HepG2 (cell line): ENCODE data around the gene NRAP. TPM values are rescaled to one million over a fixed set of nuclear protein-coding genes. Genes with fewer than 3 reads are reported as not detected.

Source experiments
- ATAC-seq: fragments of 200-7000 bp; cut with Tn5 transposase; 3 replicates; pipeline ENCODE4 v1.9.1; 2020; ENCODE audit warnings: mild to moderate bottlenecking, moderate library complexity
- BruUV-seq: library from RNA; stranded (reverse); fragments of 400-500 nt; replicated peaks from 2 replicates; lab custom pipeline; 2021; lab: Mats Ljungman, UMichigan
- CTCF ChIA-PET: fragments of 300-600 bp; formaldehyde crosslinking; extraction: SDS; loops from one replicate; lab custom pipeline; 2021; ENCODE audit warnings: low total read pairs, inconsistent platforms, low intra/inter-chr PET ratio; lab: Yijun Ruan, JAX
- POLR2A ChIA-PET: fragments of 350-600 bp; sonication (Branson Sonifier 250); formaldehyde crosslinking; loops from one replicate; lab custom pipeline; 2020; ENCODE audit warnings: antibody characterized with exemption, inconsistent platforms; lab: Yijun Ruan, JAX
- DNase-seq: peaks from one replicate; pipeline ENCODE4 v3.0.0-alpha.2; 2015; ENCODE audit warnings: low spot score
- FAIRE-seq: peaks from 3 replicates; lab custom pipeline; 2011; peaks lifted over from hg19 to GRCh38; lab: Jason Lieb, UNC
- H2AFZ ChIP-seq: one replicate; pipeline ENCODE4 v1.6.1; 2011; ENCODE audit warnings: low read length, inconsistent platforms
- H3K27ac ChIP-seq: fragments of 300-600 bp; 3 replicates; pipeline ENCODE4 v1.8.0; 2011; ENCODE audit warnings: mixed run types, mild to moderate bottlenecking, mixed read lengths, low read length, inconsistent platforms; ENCODE audit not compliant: insufficient read depth; ENCODE audit errors: extremely low read length
- H3K27me3 ChIP-seq, 2 experiments: fragments of 200-600 bp in 1 of 2; 2 replicates in 1 of 2; 3 replicates in 1 of 2; pipeline versions ENCODE4 v1.6.0 to v1.8.0; 2011; ENCODE audit warnings: low read length in 2 of 2, mild to moderate bottlenecking in 2 of 2, moderate library complexity in 2 of 2, inconsistent platforms in 1 of 2; ENCODE audit not compliant: insufficient read depth in 2 of 2, control insufficient read depth in 1 of 2
- H3K36me3 ChIP-seq, 2 experiments: fragments of 200-600 bp in 1 of 2; replicated peaks in 1 of 2; 2 replicates in 1 of 2; 3 replicates in 1 of 2; pipeline versions ENCODE4 v1.5.1 to v1.8.0; 2011; ENCODE audit warnings: low read length in 2 of 2, inconsistent platforms in 1 of 2; ENCODE audit not compliant: insufficient read depth in 2 of 2, control insufficient read depth in 1 of 2
- H3K4me1 ChIP-seq: 2 replicates; pipeline ENCODE4 v1.5.1; 2012; ENCODE audit warnings: low read length, inconsistent platforms; ENCODE audit not compliant: insufficient read depth
- H3K4me2 ChIP-seq: 2 replicates; pipeline ENCODE4 v1.6.0; 2011; ENCODE audit warnings: low read depth, low read length, inconsistent platforms
- H3K4me3 ChIP-seq, 3 experiments: fragments of 200-600 bp in 1 of 3; sonication (generic), shearing (Covaris generic) in 1 of 3; replicated peaks in 1 of 3; 2 replicates each; pipeline ENCODE4 v1.5.1; 2011 to 2016; ENCODE audit warnings: low read length in 3 of 3, inconsistent platforms in 2 of 3, low read depth in 2 of 3, mild to moderate bottlenecking in 2 of 3, control low read depth in 1 of 3, mixed read lengths in 1 of 3; ENCODE audit not compliant: insufficient read depth in 1 of 3
- H3K79me2 ChIP-seq: one replicate; pipeline ENCODE4 v1.6.1; 2011; ENCODE audit warnings: low read length, inconsistent platforms; ENCODE audit not compliant: insufficient read depth
- H3K9ac ChIP-seq: 2 replicates; pipeline ENCODE4 v1.6.0; 2011; ENCODE audit warnings: mild to moderate bottlenecking, low read depth, low read length, inconsistent platforms; ENCODE audit not compliant: insufficient read depth
- H3K9me3 ChIP-seq: 2 replicates; pipeline ENCODE4 v1.5.1; 2012; ENCODE audit warnings: mild to moderate bottlenecking, low read length
- H4K20me1 ChIP-seq: 2 replicates; pipeline ENCODE4 v1.6.0; 2011; ENCODE audit warnings: inconsistent platforms, mild to moderate bottlenecking, low read length, moderate library complexity; ENCODE audit not compliant: insufficient read depth
- SIN3A ChIP-seq: IDR thresholded peaks from 2 replicates; pipeline ENCODE4 v1.6.1; 2011; ENCODE audit warnings: low read depth, mild to moderate bottlenecking, control low read depth, low read length, borderline replicate concordance
- SIX1 ChIP-seq: sonication (generic); formaldehyde crosslinking; IDR thresholded peaks from 2 replicates; pipeline ENCODE4 v1.4.0; 2020; ENCODE audit warnings: missing genetic modification reagents, borderline replicate concordance
- ZNF180 ChIP-seq: sonication (generic); formaldehyde crosslinking; IDR thresholded peaks from 2 replicates; pipeline ENCODE4 v1.4.0; 2020; ENCODE audit warnings: low read depth, missing genetic modification reagents, borderline replicate concordance
- ZNF589 ChIP-seq: sonication (generic); formaldehyde crosslinking; conservative IDR thresholded peaks from 2 replicates; pipeline ENCODE4 v1.8.0; 2022; ENCODE audit warnings: mild to moderate bottlenecking, moderate library complexity, missing genetic modification reagents
- WGBS: methylation state at CpG from one replicate; pipeline ENCODE4 v1.1.6; 2017; ENCODE audit warnings: low lambda C conversion rate; 5-methylcytosine and 5-hydroxymethylcytosine counted together
- in situ Hi-C: cut with HindIII; loops from 2 replicates; pipeline ENCODE4 v1.10.0; 2017; ENCODE audit warnings: low pct_unique_long_range_greater_than_20kb; ENCODE audit not compliant: extremely low pct_ligation_motif_present
- intact Hi-C: fragments of 100-400 bp; cut with micrococcal nuclease; formaldehyde crosslinking; loops from one replicate; pipeline ENCODE4 v1.10.0; 2022; ENCODE audit not compliant: unreplicated experiment
- polyA plus RNA-seq, 8 experiments: library from polyadenylated mRNA; depleted of rRNA in 3 of 8; stranded (reverse) in 7 of 8; unstranded in 1 of 8; fragments of >200 nt; fragmentation: Illumina TruSeq in 4 of 8; extraction: Trizol in 4 of 8; gene quantifications; 2 replicates each; pipeline versions ENCODE4 v1.2.1 to v1.2.3, GENCODE V29; 2011 to 2016; ENCODE audit warnings: low read depth in 4 of 8, missing spikeins in 1 of 8, mixed read lengths in 1 of 8; ENCODE audit not compliant: insufficient read depth in 1 of 8
- total RNA-seq, 5 experiments: library from RNA; depleted of rRNA; stranded (reverse); fragments of >200 nt; fragmentation: Illumina TruSeq; extraction: Trizol; gene quantifications; 2 replicates each; pipeline ENCODE4 v1.2.3, GENCODE V29; 2016; ENCODE audit warnings: low read depth in 1 of 5
- TF ChIP-seq, protein P1 (sequence below): sonication (generic); formaldehyde crosslinking; IDR thresholded peaks from one replicate; pipeline ENCODE4 v1.5.1; 2020; ENCODE audit warnings: mild to moderate bottlenecking, missing genetic modification reagents; ENCODE audit errors: not compliant biosample characterization
- TF ChIP-seq, protein P2 (sequence below): sonication (generic); formaldehyde crosslinking; IDR thresholded peaks from 2 replicates; pipeline ENCODE4 v1.4.0; 2020; ENCODE audit warnings: missing genetic modification reagents, borderline replicate concordance
- TF ChIP-seq, protein P3 (sequence below), 2 experiments: sonication (generic) in 1 of 2; formaldehyde crosslinking in 1 of 2; IDR thresholded peaks; 2 replicates each; pipeline versions ENCODE4 v1.4.0 to v1.6.1; 2018 to 2020; ENCODE audit warnings: missing genetic modification reagents in 2 of 2, borderline replicate concordance in 1 of 2, low read depth in 1 of 2, mild to moderate bottlenecking in 1 of 2, missing biosample characterization in 1 of 2

Gene NRAP
- total and polyA plus RNA-seq, 2 of the 13 experiments (the other 11 are each of a cell fraction or from before 2014, with no cell fraction given) = not detected

DNA sequence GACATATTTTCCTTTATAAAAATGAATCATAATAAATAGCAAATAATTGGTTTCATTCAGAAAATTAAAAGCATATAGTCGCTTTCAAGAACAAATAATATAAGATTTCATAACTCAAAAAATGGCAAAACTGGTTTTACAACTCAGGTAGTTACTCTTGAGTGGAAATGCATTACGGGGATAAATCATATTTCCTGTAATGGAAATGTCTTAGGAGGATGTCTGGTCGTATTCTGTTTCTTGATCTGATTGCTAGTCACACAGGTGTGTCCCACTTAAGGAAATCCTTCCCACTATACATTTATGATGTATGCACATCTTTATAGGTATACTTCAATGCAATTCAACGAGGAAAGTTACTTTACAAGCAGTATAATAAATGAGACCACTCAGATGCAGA is 20.7 kb downstream of the NRAP start:
- Histone ChIP-seq H3K4me1 (0 out of 2 replicates have a peak, but pooled peaks cover 8% of the 10 kb centered on the region), H3K9ac (no peak overlapping the region), H2AFZ (no peak overlapping the region), H3K36me3 (no peaks in the 10 kb centered on the region), H3K9me3 (no peaks in the 10 kb centered on the region), H3K27ac (no peak overlapping the region), H3K4me2 (no peak overlapping the region), H3K27me3 (no peaks in the 10 kb centered on the region), H4K20me1 (no peaks in the 10 kb centered on the region), H3K4me3 (no peak overlapping the region), H3K79me2 (no peaks in the 10 kb centered on the region)
- WGBS = 12% methylated on average over 4 of the region's 4 CpGs
- ATAC-seq (no peak), DNase-seq (no peak), FAIRE-seq (no peak)
- ChIA-PET CTCF (no interaction called here), POLR2A (no interaction called here)
- no TSS peak for BruUV-seq
- intact Hi-C loops = no loop called here
- in situ Hi-C loops = no loop called here
- TF ChIP-seq ZNF180 (CRISPR knock-in tag) = no peak
- TF ChIP-seq SIX1 = no peak
- TF ChIP-seq, protein P1, sequence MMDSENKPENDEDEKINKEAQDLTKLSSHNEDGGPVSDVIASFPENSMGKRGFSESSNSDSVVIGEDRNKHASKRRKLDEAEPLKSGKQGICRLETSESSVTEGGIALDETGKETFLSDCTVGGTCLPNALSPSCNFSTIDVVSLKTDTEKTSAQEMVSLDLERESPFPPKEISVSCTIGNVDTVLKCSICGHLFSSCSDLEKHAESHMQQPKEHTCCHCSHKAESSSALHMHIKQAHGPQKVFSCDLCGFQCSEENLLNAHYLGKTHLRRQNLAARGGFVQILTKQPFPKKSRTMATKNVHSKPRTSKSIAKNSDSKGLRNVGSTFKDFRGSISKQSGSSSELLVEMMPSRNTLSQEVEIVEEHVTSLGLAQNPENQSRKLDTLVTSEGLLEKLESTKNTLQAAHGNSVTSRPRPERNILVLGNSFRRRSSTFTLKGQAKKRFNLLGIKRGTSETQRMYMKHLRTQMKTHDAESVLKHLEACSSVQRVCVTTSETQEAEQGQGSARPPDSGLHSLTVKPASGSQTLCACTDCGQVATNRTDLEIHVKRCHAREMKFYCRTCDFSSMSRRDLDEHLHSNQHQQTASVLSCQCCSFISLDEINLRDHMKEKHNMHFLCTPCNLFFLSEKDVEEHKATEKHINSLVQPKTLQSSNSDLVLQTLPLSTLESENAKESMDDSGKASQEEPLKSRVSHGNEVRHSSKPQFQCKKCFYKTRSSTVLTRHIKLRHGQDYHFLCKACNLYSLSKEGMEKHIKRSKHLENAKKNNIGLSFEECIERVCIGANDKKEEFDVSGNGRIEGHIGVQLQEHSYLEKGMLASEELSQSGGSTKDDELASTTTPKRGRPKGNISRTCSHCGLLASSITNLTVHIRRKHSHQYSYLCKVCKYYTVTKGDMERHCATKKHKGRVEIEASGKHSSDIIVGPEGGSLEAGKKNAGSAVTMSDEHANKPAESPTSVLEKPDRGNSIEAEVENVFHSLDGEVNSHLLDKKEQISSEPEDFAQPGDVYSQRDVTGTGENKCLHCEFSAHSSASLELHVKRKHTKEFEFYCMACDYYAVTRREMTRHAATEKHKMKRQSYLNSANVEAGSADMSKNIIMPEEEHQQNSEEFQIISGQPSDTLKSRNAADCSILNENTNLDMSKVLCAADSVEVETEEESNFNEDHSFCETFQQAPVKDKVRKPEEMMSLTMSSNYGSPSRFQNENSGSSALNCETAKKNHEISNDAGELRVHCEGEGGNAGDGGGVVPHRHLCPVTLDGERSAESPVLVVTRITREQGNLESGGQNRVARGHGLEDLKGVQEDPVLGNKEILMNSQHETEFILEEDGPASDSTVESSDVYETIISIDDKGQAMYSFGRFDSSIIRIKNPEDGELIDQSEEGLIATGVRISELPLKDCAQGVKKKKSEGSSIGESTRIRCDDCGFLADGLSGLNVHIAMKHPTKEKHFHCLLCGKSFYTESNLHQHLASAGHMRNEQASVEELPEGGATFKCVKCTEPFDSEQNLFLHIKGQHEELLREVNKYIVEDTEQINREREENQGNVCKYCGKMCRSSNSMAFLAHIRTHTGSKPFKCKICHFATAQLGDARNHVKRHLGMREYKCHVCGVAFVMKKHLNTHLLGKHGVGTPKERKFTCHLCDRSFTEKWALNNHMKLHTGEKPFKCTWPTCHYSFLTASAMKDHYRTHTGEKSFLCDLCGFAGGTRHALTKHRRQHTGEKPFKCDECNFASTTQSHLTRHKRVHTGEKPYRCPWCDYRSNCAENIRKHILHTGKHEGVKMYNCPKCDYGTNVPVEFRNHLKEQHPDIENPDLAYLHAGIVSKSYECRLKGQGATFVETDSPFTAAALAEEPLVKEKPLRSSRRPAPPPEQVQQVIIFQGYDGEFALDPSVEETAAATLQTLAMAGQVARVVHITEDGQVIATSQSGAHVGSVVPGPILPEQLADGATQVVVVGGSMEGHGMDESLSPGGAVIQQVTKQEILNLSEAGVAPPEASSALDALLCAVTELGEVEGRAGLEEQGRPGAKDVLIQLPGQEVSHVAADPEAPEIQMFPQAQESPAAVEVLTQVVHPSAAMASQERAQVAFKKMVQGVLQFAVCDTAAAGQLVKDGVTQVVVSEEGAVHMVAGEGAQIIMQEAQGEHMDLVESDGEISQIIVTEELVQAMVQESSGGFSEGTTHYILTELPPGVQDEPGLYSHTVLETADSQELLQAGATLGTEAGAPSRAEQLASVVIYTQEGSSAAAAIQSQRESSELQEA = no peak
- TF ChIP-seq, protein P2, sequence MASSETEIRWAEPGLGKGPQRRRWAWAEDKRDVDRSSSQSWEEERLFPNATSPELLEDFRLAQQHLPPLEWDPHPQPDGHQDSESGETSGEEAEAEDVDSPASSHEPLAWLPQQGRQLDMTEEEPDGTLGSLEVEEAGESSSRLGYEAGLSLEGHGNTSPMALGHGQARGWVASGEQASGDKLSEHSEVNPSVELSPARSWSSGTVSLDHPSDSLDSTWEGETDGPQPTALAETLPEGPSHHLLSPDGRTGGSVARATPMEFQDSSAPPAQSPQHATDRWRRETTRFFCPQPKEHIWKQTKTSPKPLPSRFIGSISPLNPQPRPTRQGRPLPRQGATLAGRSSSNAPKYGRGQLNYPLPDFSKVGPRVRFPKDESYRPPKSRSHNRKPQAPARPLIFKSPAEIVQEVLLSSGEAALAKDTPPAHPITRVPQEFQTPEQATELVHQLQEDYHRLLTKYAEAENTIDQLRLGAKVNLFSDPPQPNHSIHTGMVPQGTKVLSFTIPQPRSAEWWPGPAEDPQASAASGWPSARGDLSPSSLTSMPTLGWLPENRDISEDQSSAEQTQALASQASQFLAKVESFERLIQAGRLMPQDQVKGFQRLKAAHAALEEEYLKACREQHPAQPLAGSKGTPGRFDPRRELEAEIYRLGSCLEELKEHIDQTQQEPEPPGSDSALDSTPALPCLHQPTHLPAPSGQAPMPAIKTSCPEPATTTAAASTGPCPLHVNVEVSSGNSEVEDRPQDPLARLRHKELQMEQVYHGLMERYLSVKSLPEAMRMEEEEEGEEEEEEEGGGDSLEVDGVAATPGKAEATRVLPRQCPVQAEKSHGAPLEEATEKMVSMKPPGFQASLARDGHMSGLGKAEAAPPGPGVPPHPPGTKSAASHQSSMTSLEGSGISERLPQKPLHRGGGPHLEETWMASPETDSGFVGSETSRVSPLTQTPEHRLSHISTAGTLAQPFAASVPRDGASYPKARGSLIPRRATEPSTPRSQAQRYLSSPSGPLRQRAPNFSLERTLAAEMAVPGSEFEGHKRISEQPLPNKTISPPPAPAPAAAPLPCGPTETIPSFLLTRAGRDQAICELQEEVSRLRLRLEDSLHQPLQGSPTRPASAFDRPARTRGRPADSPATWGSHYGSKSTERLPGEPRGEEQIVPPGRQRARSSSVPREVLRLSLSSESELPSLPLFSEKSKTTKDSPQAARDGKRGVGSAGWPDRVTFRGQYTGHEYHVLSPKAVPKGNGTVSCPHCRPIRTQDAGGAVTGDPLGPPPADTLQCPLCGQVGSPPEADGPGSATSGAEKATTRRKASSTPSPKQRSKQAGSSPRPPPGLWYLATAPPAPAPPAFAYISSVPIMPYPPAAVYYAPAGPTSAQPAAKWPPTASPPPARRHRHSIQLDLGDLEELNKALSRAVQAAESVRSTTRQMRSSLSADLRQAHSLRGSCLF (CRISPR knock-in tag) = no peak
- no peak for TF ChIP-seq ZNF589 (CRISPR knock-in tag)
- TF ChIP-seq, protein P3, sequence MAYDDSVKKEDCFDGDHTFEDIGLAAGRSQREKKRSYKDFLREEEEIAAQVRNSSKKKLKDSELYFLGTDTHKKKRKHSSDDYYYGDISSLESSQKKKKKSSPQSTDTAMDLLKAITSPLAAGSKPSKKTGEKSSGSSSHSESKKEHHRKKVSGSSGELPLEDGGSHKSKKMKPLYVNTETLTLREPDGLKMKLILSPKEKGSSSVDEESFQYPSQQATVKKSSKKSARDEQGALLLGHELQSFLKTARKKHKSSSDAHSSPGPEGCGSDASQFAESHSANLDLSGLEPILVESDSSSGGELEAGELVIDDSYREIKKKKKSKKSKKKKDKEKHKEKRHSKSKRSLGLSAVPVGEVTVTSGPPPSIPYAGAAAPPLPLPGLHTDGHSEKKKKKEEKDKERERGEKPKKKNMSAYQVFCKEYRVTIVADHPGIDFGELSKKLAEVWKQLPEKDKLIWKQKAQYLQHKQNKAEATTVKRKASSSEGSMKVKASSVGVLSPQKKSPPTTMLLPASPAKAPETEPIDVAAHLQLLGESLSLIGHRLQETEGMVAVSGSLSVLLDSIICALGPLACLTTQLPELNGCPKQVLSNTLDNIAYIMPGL (CRISPR knock-in tag; IDR thresholded peaks at IDR 0.05; ENCODE audit: borderline replicate concordance in 1 of 2, low read depth in 1 of 2) = no peak
- TF ChIP-seq SIN3A = no peak
